GM12891 (cell line): Measurements from ENCODE around the gene TEX26.

Experiments
- PAX5 ChIP-seq: IDR thresholded peaks from 2 replicates; pipeline ENCODE4 v1.6.1; 2011; ENCODE audit warnings: low read length, moderate library complexity, mild to moderate bottlenecking; ENCODE audit not compliant: insufficient read depth, severe bottlenecking
- POLR2A ChIP-seq: IDR thresholded peaks from 2 replicates; pipeline ENCODE4 v1.6.1; 2011; ENCODE audit warnings: low read depth, low read length, control low read depth
- POLR2AphosphoS5 ChIP-seq: IDR thresholded peaks from 2 replicates; pipeline ENCODE4 v1.6.1; 2011; ENCODE audit warnings: low read depth, low read length, control low read depth
- SPI1 ChIP-seq: IDR thresholded peaks from 2 replicates; pipeline ENCODE4 v1.6.1; 2011; ENCODE audit warnings: low read depth, low read length, control low read depth
- TAF1 ChIP-seq: IDR thresholded peaks from 2 replicates; pipeline ENCODE4 v1.6.1; 2011; ENCODE audit warnings: low read depth, low read length, control low read depth

DNA sequence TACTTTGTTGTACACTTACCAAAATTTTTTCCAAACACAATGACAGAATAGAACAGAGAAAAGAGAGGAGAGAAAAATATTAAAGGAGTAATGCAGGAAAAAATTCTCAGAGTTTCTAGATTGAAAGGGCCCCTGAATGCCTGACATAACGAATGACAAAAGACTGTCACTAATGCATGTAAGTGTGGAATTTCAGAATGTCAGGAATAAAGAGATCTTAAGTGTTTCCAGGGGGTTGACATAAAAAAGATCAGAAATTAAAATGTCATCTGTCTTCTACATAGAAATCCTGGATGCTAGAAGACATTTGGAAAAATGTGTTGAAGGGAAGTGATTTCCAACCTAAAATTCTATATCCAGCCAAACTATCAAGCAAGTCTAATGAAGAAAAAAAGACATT, 27.2 kb downstream of the TEX26 start:
- TF ChIP-seq POLR2AphosphoS5, result no peak
- no peak for TF ChIP-seq POLR2A
- no peak for TF ChIP-seq TAF1
- no peak for TF ChIP-seq SPI1
- TF ChIP-seq PAX5, result no peak
